ENCODE data around the gene PCDHGA11.
A peak's percentile ranks its signal among the peaks of the same experiment; 100 is the strongest.
"Not testable (repeated sequence)": the region's sequence is repeated elsewhere in the genome, so short reads cannot be mapped to it uniquely, and the experiment has no call there.

PCDHGA11 gene

DNA sequence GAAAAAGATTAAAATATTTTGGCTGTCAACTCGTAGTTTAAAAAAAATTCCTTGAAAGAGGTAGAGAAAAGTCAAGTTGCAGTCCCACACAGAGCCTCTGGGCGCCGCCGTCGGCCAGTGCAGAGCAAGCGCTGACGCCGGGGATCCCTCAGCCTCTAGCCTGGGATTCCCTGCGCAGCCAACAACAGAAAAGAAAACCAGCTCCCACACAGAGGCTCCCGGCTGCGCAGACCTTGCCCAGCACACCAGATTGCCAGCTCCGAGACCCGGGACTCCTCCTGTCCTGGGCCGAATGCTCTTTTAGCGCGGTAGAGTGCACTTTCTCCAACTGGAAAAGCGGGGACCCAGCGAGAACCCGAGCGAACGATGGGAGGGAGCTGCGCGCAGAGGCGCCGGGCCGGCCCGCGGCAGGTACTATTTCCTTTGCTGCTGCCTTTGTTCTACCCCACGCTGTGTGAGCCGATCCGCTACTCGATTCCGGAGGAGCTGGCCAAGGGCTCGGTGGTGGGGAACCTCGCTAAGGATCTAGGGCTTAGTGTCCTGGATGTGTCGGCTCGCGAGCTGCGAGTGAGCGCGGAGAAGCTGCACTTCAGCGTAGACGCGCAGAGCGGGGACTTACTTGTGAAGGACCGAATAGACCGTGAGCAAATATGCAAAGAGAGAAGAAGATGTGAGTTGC, 3.2 kb upstream of the PCDHGA11 start, which contains the start of gene PCDHGB7:
Gene PCDHGB7, plus strand, starts transcription at position 184 of the 679 bp plus-strand sequence. Its CDS starts 183 bp downstream, at position 367.
- H3K27me3 ChIP-seq (replicated peaks; ENCODE audit: control insufficient read depth, insufficient read depth, low read length); H3K36me3 ChIP-seq (ENCODE audit: control insufficient read depth, insufficient read depth, low read length): not testable (repeated sequence)
- TF ChIP-seq, protein P1, sequence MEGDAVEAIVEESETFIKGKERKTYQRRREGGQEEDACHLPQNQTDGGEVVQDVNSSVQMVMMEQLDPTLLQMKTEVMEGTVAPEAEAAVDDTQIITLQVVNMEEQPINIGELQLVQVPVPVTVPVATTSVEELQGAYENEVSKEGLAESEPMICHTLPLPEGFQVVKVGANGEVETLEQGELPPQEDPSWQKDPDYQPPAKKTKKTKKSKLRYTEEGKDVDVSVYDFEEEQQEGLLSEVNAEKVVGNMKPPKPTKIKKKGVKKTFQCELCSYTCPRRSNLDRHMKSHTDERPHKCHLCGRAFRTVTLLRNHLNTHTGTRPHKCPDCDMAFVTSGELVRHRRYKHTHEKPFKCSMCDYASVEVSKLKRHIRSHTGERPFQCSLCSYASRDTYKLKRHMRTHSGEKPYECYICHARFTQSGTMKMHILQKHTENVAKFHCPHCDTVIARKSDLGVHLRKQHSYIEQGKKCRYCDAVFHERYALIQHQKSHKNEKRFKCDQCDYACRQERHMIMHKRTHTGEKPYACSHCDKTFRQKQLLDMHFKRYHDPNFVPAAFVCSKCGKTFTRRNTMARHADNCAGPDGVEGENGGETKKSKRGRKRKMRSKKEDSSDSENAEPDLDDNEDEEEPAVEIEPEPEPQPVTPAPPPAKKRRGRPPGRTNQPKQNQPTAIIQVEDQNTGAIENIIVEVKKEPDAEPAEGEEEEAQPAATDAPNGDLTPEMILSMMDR (IDR thresholded peaks at IDR 0.05; ENCODE audit: insufficient read depth, low read length, poor library complexity, severe bottlenecking), result peak; percentile 93
- H3K4me3 ChIP-seq (replicated peaks; ENCODE audit: low read depth, low read length), result peak within 1 kb of the TSS; percentile 66
- DNase-seq (ENCODE audit: extremely low read depth, insufficient read length), result peak; percentile 76

DNA sequence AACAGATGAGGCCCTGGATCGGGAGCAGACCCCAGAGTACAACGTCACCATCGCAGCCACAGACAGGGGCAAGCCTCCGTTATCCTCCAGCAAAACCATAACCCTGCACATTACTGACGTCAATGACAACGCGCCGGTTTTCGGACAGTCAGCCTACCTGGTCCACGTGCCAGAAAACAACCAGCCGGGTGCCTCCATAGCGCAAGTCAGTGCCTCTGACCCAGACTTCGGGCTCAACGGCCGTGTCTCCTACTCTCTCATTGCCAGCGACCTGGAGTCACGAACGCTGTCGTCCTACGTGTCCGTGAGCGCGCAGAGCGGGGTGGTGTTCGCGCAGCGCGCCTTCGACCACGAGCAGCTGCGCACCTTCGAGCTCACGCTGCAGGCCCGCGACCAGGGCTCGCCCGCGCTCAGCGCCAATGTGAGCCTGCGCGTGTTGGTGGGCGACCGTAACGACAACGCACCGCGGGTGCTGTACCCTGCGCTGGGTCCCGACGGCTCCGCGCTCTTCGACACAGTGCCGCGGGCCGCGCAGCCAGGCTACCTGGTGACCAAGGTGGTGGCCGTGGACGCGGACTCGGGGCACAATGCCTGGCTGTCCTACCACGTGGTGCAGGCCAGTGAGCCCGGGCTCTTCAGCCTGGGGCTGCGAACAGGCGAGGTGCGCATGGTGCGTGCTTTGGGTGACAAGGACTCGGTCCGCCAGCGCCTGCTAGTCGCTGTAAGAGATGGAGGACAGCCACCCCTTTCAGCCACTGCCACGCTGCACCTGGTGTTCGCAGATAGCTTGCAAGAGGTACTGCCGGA, 1.6 kb upstream of the PCDHGA11 start:
- H3K4me3 ChIP-seq (replicated peaks; ENCODE audit: low read depth, low read length), result no peak overlapping the region
- no peaks in the 10 kb centered on the region for H3K36me3 ChIP-seq (ENCODE audit: control insufficient read depth, insufficient read depth, low read length)
- H3K27me3 ChIP-seq (replicated peaks; ENCODE audit: control insufficient read depth, insufficient read depth, low read length), result no peaks in the 10 kb centered on the region
- DNase-seq (ENCODE audit: extremely low read depth, insufficient read length), result no peak
- TF ChIP-seq, protein P1 (IDR thresholded peaks at IDR 0.05; ENCODE audit: insufficient read depth, low read length, poor library complexity, severe bottlenecking), result no peak

DNA sequence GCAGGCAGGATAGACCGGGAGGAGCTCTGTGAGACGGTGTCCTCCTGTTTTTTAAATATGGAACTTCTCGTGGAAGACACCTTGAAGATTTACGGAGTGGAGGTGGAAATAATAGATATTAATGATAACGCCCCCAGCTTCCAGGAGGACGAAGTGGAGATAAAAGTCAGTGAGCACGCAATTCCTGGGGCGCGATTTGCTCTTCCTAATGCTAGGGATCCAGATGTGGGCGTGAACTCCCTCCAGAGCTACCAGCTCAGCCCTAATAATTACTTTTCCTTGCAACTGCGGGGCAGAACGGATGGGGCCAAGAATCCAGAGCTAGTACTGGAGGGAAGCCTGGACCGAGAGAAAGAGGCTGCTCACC, 621 bp downstream of the PCDHGA11 start:
- peak overlapping the region; percentile 66 for H3K4me3 ChIP-seq (replicated peaks; ENCODE audit: low read depth, low read length)
- DNase-seq (ENCODE audit: extremely low read depth, insufficient read length), result no peak
- TF ChIP-seq, protein P1 (IDR thresholded peaks at IDR 0.05; ENCODE audit: insufficient read depth, low read length, poor library complexity, severe bottlenecking), result no peak
- no peaks in the 10 kb centered on the region for H3K27me3 ChIP-seq (replicated peaks; ENCODE audit: control insufficient read depth, insufficient read depth, low read length)
- H3K36me3 ChIP-seq (ENCODE audit: control insufficient read depth, insufficient read depth, low read length), result no peaks in the 10 kb centered on the region

DNA sequence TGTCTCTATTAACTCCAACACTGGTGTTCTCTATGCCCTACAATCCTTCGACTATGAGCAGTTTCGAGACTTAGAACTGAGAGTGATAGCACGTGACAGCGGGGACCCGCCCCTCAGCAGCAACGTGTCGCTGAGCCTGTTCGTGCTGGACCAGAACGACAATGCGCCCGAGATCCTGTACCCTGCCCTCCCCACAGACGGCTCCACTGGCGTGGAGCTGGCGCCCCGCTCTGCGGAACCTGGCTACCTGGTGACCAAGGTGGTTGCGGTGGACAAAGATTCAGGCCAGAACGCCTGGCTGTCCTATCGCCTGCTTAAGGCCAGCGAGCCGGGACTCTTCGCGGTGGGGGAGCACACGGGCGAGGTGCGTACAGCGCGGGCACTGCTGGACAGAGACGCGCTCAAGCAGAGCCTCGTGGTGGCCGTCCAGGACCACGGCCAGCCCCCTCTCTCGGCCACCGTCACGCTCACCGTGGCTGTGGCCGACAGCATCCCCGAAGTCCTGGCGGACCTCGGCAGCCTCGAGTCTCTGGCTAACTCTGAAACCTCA, 2.0 kb downstream of the PCDHGA11 start:
- H3K4me3 ChIP-seq (replicated peaks; ENCODE audit: low read depth, low read length), result no peak overlapping the region
- no peaks in the 10 kb centered on the region for H3K36me3 ChIP-seq (ENCODE audit: control insufficient read depth, insufficient read depth, low read length)
- no peak for DNase-seq (ENCODE audit: extremely low read depth, insufficient read length)
- TF ChIP-seq, protein P1 (IDR thresholded peaks at IDR 0.05; ENCODE audit: insufficient read depth, low read length, poor library complexity, severe bottlenecking), result no peak
- H3K27me3 ChIP-seq (replicated peaks; ENCODE audit: control insufficient read depth, insufficient read depth, low read length), result no peaks in the 10 kb centered on the region

DNA sequence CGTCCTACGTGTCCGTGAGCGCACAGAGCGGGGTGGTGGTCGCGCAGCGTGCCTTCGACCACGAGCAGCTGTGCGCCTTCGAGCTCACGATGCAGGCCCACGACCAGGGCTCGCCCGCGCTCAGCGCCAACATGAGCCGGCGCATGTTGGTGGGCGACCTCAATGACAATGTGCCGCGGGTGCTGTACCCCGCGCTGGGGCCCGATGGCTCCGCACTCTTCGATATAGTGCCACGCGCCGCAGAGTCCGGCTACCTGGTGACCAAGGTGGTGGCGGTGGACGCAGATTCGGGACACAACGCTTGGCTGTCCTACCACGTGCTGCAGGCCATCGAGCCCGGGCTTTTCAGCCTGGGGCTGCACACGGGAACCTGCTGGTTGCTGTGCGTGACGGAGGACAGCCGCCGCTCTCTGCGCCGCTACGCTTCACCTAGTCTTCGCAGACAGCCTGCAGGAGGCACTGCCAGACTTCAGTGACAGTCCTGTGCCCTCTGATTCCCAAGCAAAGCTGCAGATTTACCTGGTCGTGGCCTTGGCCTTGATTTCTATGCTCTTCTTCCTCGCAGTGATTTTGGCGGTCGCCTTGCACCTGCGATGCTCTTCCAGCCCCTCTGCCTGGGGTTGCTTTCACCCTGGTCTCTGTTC, 7.1 kb downstream of the PCDHGA11 start:
- DNase-seq (ENCODE audit: extremely low read depth, insufficient read length), result no peak
- no peaks in the 10 kb centered on the region for H3K27me3 ChIP-seq (replicated peaks; ENCODE audit: control insufficient read depth, insufficient read depth, low read length)
- H3K4me3 ChIP-seq (replicated peaks; ENCODE audit: low read depth, low read length), result no peak overlapping the region
- TF ChIP-seq, protein P1 (IDR thresholded peaks at IDR 0.05; ENCODE audit: insufficient read depth, low read length, poor library complexity, severe bottlenecking), result no peak
- peaks cover 1% of the 10 kb centered on the region for H3K36me3 ChIP-seq (ENCODE audit: control insufficient read depth, insufficient read depth, low read length)
